HG03103 (cell line): ENCODE results near the gene PRSS23.
"Not testable (repeated sequence)": the region's sequence is repeated elsewhere in the genome, so short reads cannot be mapped to it uniquely, and the experiment has no call there.

Experiments
- ATAC-seq: cut with Tn5 transposase; IDR thresholded peaks from one replicate; pipeline ENCODE4 v1.9.1; 2021; ENCODE audit warnings: low read depth; ENCODE audit not compliant: unreplicated experiment

PRSS23 gene

GRCh38 chr11:86812322-86812670 is 12.0 kb downstream of the PRSS23 start:
- no peak for ATAC-seq

- no peak for ATAC-seq
These were observed 12.6 kb downstream of the PRSS23 start for GRCh38 chr11:86812981-86813380.

GRCh38 chr11:86814775-86815174 is 14.4 kb downstream of the PRSS23 start:
- no peak for ATAC-seq

- no peak for ATAC-seq
These were observed 15.4 kb downstream of the PRSS23 start for GRCh38 chr11:86815726-86816125.

DNA sequence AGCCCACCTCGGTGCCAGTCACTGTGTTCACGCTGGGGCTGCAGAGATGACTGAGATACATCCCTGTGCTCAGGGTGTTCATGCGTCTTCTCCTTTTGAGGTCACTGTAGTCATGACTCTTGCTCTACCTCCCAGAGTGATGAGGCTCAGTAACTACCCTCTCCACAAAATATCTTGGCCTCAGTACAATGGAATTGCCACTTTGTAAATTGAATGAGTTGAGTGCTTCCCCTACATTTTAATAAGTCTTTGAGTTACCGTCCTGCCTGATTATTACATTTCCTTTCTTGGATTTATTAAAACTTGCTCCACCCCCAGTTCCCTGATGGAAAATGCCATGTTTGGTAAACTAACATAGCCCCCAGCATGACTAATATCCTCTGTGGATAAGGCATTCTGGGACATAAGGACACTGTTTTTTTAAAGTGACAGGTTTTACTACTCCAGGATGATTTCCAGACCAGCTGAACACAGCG is 15.9 kb downstream of the PRSS23 start:
- ATAC-seq: no peak

- ATAC-seq: no peak
These were observed 18.3 kb downstream of the PRSS23 start for GRCh38 chr11:86818462-86819192.

GRCh38 chr11:86824139-86824538 is 23.8 kb downstream of the PRSS23 start:
- not testable (repeated sequence) for ATAC-seq

GRCh38 chr11:86834376-86834775 is 34.0 kb downstream of the PRSS23 start:
- ATAC-seq: not testable (repeated sequence)

DNA sequence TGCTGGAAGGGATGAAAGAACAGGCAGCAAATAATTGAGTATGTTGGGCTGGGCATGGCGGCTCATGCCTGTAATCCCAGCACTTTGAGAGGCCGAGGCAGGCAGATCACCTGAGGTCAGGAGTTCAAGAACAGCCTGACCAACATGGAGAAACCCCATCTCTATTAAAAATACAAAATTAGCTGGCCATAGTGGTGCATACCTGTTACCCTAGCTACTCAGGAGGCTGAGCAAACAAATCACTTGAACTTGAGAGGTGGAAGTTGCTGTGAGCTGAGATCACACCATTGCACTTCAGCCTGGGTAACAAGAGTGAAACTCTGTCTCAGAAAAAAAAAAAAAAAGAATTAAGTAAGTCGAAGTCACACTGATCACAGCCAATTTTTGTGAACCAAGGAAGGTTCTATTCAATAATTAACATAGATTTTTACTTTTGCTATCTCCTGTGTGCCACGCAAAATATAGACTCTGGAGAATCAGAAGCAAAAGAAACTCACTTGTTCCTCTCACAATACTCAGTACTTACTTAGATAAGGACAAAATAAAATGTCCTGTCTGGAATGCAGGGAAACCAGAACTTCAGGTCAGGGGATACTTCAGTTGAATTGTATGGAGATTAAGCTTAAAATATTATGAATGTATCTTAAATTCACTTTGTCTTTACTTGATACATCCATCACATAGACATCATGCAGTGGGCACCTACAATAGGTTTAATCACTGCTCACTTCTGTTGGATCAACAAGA is 44.6 kb downstream of the PRSS23 start:
- not testable (repeated sequence) for ATAC-seq

GRCh38 chr11:86848132-86848531 is 47.8 kb downstream of the PRSS23 start:
- no peak for ATAC-seq

DNA sequence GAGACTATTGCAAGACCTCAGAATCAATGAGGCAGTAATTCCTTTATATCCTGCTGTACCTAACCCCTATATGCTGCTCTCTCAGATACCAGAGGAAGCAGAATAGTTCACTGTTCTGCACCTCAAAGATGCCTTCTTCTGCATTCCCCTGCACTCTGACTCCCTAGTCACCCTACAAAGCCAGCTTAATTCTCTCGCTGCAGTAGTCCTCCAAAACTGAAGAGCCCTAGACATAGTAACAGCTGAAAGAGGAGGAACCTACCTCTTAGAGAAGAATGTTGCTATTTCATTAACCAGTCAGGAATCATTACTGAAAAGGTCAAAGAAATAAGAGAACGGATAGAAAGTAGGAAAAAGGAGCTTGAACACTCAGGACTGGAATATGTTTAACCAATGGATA is 49.3 kb downstream of the PRSS23 start:
- no peak for ATAC-seq
